NCI-H146 treated with DMSO at 0.1 percent for 48 hours (cell line): ENCODE measurements around the gene PTPN12.
"Not testable (repeated sequence)": the region's sequence is repeated elsewhere in the genome, so short reads cannot be mapped to it uniquely, and the experiment has no call there.

Experiments
- DNase-seq: peaks from one replicate; lab custom pipeline; 2025; ENCODE audit not compliant: unreplicated experiment; lab: John Stamatoyannopoulos, UW

PTPN12 gene

GRCh38 chr7:77537778-77538280, 734 bp downstream of the PTPN12 start:
- DNase-seq, result peak; percentile 55

- peak; percentile 55 for DNase-seq
Observed at GRCh38 chr7:77538281-77539212, 1.5 kb downstream of the PTPN12 start.

GRCh38 chr7:77540402-77540822, 3.3 kb downstream of the PTPN12 start:
- DNase-seq, result no peak

- not testable (repeated sequence) for DNase-seq
Observed at GRCh38 chr7:77540993-77541392, 3.9 kb downstream of the PTPN12 start.

GRCh38 chr7:77542409-77542808, 5.3 kb downstream of the PTPN12 start:
- DNase-seq, result no peak

- DNase-seq, result no peak
Observed at GRCh38 chr7:77542895-77543294, 5.8 kb downstream of the PTPN12 start.

GRCh38 chr7:77543910-77544309, 6.8 kb downstream of the PTPN12 start:
- DNase-seq, result no peak

- DNase-seq, result no peak
Observed at GRCh38 chr7:77544518-77544917, 7.4 kb downstream of the PTPN12 start.

GRCh38 chr7:77548206-77548605, 11.1 kb downstream of the PTPN12 start:
- DNase-seq, result no peak

GRCh38 chr7:77549106-77549870, 12.2 kb downstream of the PTPN12 start:
- no peak for DNase-seq

GRCh38 chr7:77550586-77550985, 13.5 kb downstream of the PTPN12 start:
- no peak for DNase-seq

- no peak for DNase-seq
Observed at GRCh38 chr7:77553123-77553522, 16.0 kb downstream of the PTPN12 start.

GRCh38 chr7:77558284-77558967, 21.3 kb downstream of the PTPN12 start:
- no peak for DNase-seq

- no peak for DNase-seq
Observed at GRCh38 chr7:77561352-77561751, 24.3 kb downstream of the PTPN12 start.

- no peak for DNase-seq
Observed at GRCh38 chr7:77563275-77563674, 26.2 kb downstream of the PTPN12 start.

- no peak for DNase-seq
Observed at GRCh38 chr7:77565917-77566316, 28.8 kb downstream of the PTPN12 start.

- no peak for DNase-seq
Observed at GRCh38 chr7:77566421-77566820, 29.3 kb downstream of the PTPN12 start.

- no peak for DNase-seq
Observed at GRCh38 chr7:77569514-77570232, 32.6 kb downstream of the PTPN12 start.

- DNase-seq, result no peak
Observed at GRCh38 chr7:77570330-77571011, 33.4 kb downstream of the PTPN12 start.

GRCh38 chr7:77571801-77572200, 34.7 kb downstream of the PTPN12 start:
- DNase-seq, result no peak
